HepG2 (cell line): ENCODE results near the gene MSH3. TPM values are rescaled to one million over a fixed set of nuclear protein-coding genes. Genes with fewer than 3 reads are reported as not detected.

ENCODE experiments used
- ATAC-seq: fragments of 200-7000 bp; cut with Tn5 transposase; 3 replicates; pipeline ENCODE4 v1.9.1; 2020; ENCODE audit warnings: mild to moderate bottlenecking, moderate library complexity
- BruUV-seq: library from RNA; stranded (reverse); fragments of 400-500 nt; replicated peaks from 2 replicates; lab custom pipeline; 2021; lab: Mats Ljungman, UMichigan
- CTCF ChIA-PET: fragments of 300-600 bp; formaldehyde crosslinking; extraction: SDS; loops from one replicate; lab custom pipeline; 2021; ENCODE audit warnings: low total read pairs, inconsistent platforms, low intra/inter-chr PET ratio; lab: Yijun Ruan, JAX
- POLR2A ChIA-PET: fragments of 350-600 bp; sonication (Branson Sonifier 250); formaldehyde crosslinking; loops from one replicate; lab custom pipeline; 2020; ENCODE audit warnings: antibody characterized with exemption, inconsistent platforms; lab: Yijun Ruan, JAX
- DNase-seq: peaks from one replicate; pipeline ENCODE4 v3.0.0-alpha.2; 2015; ENCODE audit warnings: low spot score
- FAIRE-seq: peaks from 3 replicates; lab custom pipeline; 2011; peaks lifted over from hg19 to GRCh38; lab: Jason Lieb, UNC
- H2AFZ ChIP-seq: one replicate; pipeline ENCODE4 v1.6.1; 2011; ENCODE audit warnings: low read length, inconsistent platforms
- H3K27ac ChIP-seq: fragments of 300-600 bp; 3 replicates; pipeline ENCODE4 v1.8.0; 2011; ENCODE audit warnings: mixed run types, mild to moderate bottlenecking, mixed read lengths, low read length, inconsistent platforms; ENCODE audit not compliant: insufficient read depth; ENCODE audit errors: extremely low read length
- H3K27me3 ChIP-seq, 2 experiments: fragments of 200-600 bp in 1 of 2; 2 replicates in 1 of 2; 3 replicates in 1 of 2; pipeline versions ENCODE4 v1.6.0 to v1.8.0; 2011; ENCODE audit warnings: low read length in 2 of 2, mild to moderate bottlenecking in 2 of 2, moderate library complexity in 2 of 2, inconsistent platforms in 1 of 2; ENCODE audit not compliant: insufficient read depth in 2 of 2, control insufficient read depth in 1 of 2
- H3K36me3 ChIP-seq, 2 experiments: fragments of 200-600 bp in 1 of 2; replicated peaks in 1 of 2; 2 replicates in 1 of 2; 3 replicates in 1 of 2; pipeline versions ENCODE4 v1.5.1 to v1.8.0; 2011; ENCODE audit warnings: low read length in 2 of 2, inconsistent platforms in 1 of 2; ENCODE audit not compliant: insufficient read depth in 2 of 2, control insufficient read depth in 1 of 2
- H3K4me1 ChIP-seq: 2 replicates; pipeline ENCODE4 v1.5.1; 2012; ENCODE audit warnings: low read length, inconsistent platforms; ENCODE audit not compliant: insufficient read depth
- H3K4me2 ChIP-seq: 2 replicates; pipeline ENCODE4 v1.6.0; 2011; ENCODE audit warnings: low read depth, low read length, inconsistent platforms
- H3K4me3 ChIP-seq, 3 experiments: fragments of 200-600 bp in 1 of 3; sonication (generic), shearing (Covaris generic) in 1 of 3; replicated peaks in 1 of 3; 2 replicates each; pipeline ENCODE4 v1.5.1; 2011 to 2016; ENCODE audit warnings: low read length in 3 of 3, inconsistent platforms in 2 of 3, low read depth in 2 of 3, mild to moderate bottlenecking in 2 of 3, control low read depth in 1 of 3, mixed read lengths in 1 of 3; ENCODE audit not compliant: insufficient read depth in 1 of 3
- H3K79me2 ChIP-seq: one replicate; pipeline ENCODE4 v1.6.1; 2011; ENCODE audit warnings: low read length, inconsistent platforms; ENCODE audit not compliant: insufficient read depth
- H3K9ac ChIP-seq: 2 replicates; pipeline ENCODE4 v1.6.0; 2011; ENCODE audit warnings: mild to moderate bottlenecking, low read depth, low read length, inconsistent platforms; ENCODE audit not compliant: insufficient read depth
- H3K9me3 ChIP-seq: 2 replicates; pipeline ENCODE4 v1.5.1; 2012; ENCODE audit warnings: mild to moderate bottlenecking, low read length
- H4K20me1 ChIP-seq: 2 replicates; pipeline ENCODE4 v1.6.0; 2011; ENCODE audit warnings: inconsistent platforms, mild to moderate bottlenecking, low read length, moderate library complexity; ENCODE audit not compliant: insufficient read depth
- AGO2 ChIP-seq: fragments of 200-400 bp; formaldehyde crosslinking; optimal IDR thresholded peaks from 2 replicates; pipeline ENCODE3; 2017; ENCODE audit warnings: mild to moderate bottlenecking, low read depth, low read length, moderate library complexity
- FOXA1 ChIP-seq, 2 experiments: fragments of 450-650 bp in 1 of 2; sonication (generic) in 1 of 2; formaldehyde crosslinking in 1 of 2; IDR thresholded peaks; 2 replicates each; pipeline versions ENCODE4 v1.4.0 to v1.6.1; 2016 to 2020; ENCODE audit warnings: missing genetic modification reagents in 1 of 2
- HOXA5 ChIP-seq: sonication (generic); formaldehyde crosslinking; IDR thresholded peaks from 2 replicates; pipeline ENCODE4 v1.4.0; 2020; ENCODE audit warnings: missing genetic modification reagents
- KDM2A ChIP-seq: sonication (generic); formaldehyde crosslinking; IDR thresholded peaks from 2 replicates; pipeline ENCODE4 v1.4.0; 2020; ENCODE audit warnings: low read depth, missing genetic modification reagents, borderline replicate concordance
- POLR2AphosphoS2 ChIP-seq: IDR thresholded peaks from 2 replicates; pipeline ENCODE4 v1.6.1; 2011; ENCODE audit warnings: low read depth, low read length, improper control_type of control experiment
- ZBTB42 ChIP-seq: sonication (generic); formaldehyde crosslinking; IDR thresholded peaks from 2 replicates; pipeline ENCODE4 v1.5.0; 2020; ENCODE audit warnings: mild to moderate bottlenecking, missing genetic modification reagents
- ZNF12 ChIP-seq: sonication (generic); formaldehyde crosslinking; IDR thresholded peaks from 2 replicates; pipeline ENCODE4 v1.5.0; 2020; ENCODE audit warnings: missing genetic modification reagents
- WGBS: methylation state at CpG from one replicate; pipeline ENCODE4 v1.1.6; 2017; ENCODE audit warnings: low lambda C conversion rate; 5-methylcytosine and 5-hydroxymethylcytosine counted together
- in situ Hi-C: cut with HindIII; loops from 2 replicates; pipeline ENCODE4 v1.10.0; 2017; ENCODE audit warnings: low pct_unique_long_range_greater_than_20kb; ENCODE audit not compliant: extremely low pct_ligation_motif_present
- intact Hi-C: fragments of 100-400 bp; cut with micrococcal nuclease; formaldehyde crosslinking; loops from one replicate; pipeline ENCODE4 v1.10.0; 2022; ENCODE audit not compliant: unreplicated experiment
- polyA plus RNA-seq, 8 experiments: library from polyadenylated mRNA; depleted of rRNA in 3 of 8; stranded (reverse) in 7 of 8; unstranded in 1 of 8; fragments of >200 nt; fragmentation: Illumina TruSeq in 4 of 8; extraction: Trizol in 4 of 8; gene quantifications; 2 replicates each; pipeline versions ENCODE4 v1.2.1 to v1.2.3, GENCODE V29; 2011 to 2016; ENCODE audit warnings: low read depth in 4 of 8, missing spikeins in 1 of 8, mixed read lengths in 1 of 8; ENCODE audit not compliant: insufficient read depth in 1 of 8
- total RNA-seq, 5 experiments: library from RNA; depleted of rRNA; stranded (reverse); fragments of >200 nt; fragmentation: Illumina TruSeq; extraction: Trizol; gene quantifications; 2 replicates each; pipeline ENCODE4 v1.2.3, GENCODE V29; 2016; ENCODE audit warnings: low read depth in 1 of 5
- TF ChIP-seq, protein P1 (sequence below), 2 experiments: fragments of 450-650 bp in 1 of 2; sonication (generic) in 1 of 2; formaldehyde crosslinking in 1 of 2; IDR thresholded peaks; 2 replicates each; pipeline versions ENCODE4 v1.6.1 to v1.8.0; 2016 to 2022; ENCODE audit warnings: antibody characterized with exemption in 1 of 2, mild to moderate bottlenecking in 1 of 2, missing genetic modification reagents in 1 of 2

The MSH3 gene
- total and polyA plus RNA-seq, 2 of the 13 experiments (the other 11 are each of a cell fraction or from before 2014, with no cell fraction given), result 4.0 to 16.4 TPM

- BruUV-seq, result no TSS peak
- Histone ChIP-seq H2AFZ (no peak overlapping the region), H3K4me2 (no peak overlapping the region), H4K20me1 (no peaks in the 10 kb centered on the region), H3K27me3 (no peaks in the 10 kb centered on the region), H3K9me3 (no peaks in the 10 kb centered on the region), H3K79me2 (no peaks in the 10 kb centered on the region), H3K4me1 (peaks cover 8% of the 10 kb centered on the region; the same call in 1 of the 2 replicates), H3K27ac (no peak overlapping the region), H3K9ac (no peak overlapping the region), H3K4me3 (no peak overlapping the region), H3K36me3 (peaks cover 2 to 20% of the 10 kb centered on the region in 2 experiments; a peak in 3 of 5 replicates)
- ChIA-PET POLR2A (interaction anchor here (0.5 kb wide), 1 partner anchor 80 kb away, joined by 3 read pairs; no protein-coding TSS in a partner anchor), CTCF (no interaction called here)
- no peak for ATAC-seq
- no peak for TF ChIP-seq POLR2AphosphoS2
- no peak for TF ChIP-seq HOXA5 (CRISPR knock-in tag)
- no peak for TF ChIP-seq KDM2A (CRISPR knock-in tag)
- no peak for TF ChIP-seq ZBTB42 (CRISPR knock-in tag)
- TF ChIP-seq, protein P1, sequence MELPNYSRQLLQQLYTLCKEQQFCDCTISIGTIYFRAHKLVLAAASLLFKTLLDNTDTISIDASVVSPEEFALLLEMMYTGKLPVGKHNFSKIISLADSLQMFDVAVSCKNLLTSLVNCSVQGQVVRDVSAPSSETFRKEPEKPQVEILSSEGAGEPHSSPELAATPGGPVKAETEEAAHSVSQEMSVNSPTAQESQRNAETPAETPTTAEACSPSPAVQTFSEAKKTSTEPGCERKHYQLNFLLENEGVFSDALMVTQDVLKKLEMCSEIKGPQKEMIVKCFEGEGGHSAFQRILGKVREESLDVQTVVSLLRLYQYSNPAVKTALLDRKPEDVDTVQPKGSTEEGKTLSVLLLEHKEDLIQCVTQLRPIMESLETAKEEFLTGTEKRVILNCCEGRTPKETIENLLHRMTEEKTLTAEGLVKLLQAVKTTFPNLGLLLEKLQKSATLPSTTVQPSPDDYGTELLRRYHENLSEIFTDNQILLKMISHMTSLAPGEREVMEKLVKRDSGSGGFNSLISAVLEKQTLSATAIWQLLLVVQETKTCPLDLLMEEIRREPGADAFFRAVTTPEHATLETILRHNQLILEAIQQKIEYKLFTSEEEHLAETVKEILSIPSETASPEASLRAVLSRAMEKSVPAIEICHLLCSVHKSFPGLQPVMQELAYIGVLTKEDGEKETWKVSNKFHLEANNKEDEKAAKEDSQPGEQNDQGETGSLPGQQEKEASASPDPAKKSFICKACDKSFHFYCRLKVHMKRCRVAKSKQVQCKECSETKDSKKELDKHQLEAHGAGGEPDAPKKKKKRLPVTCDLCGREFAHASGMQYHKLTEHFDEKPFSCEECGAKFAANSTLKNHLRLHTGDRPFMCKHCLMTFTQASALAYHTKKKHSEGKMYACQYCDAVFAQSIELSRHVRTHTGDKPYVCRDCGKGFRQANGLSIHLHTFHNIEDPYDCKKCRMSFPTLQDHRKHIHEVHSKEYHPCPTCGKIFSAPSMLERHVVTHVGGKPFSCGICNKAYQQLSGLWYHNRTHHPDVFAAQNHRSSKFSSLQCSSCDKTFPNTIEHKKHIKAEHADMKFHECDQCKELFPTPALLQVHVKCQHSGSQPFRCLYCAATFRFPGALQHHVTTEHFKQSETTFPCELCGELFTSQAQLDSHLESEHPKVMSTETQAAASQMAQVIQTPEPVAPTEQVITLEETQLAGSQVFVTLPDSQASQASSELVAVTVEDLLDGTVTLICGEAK (IDR thresholded peaks at IDR 0.05), result no peak
- TF ChIP-seq, protein P1 (CRISPR knock-in tag; IDR thresholded peaks at IDR 0.05), result no peak
- TF ChIP-seq FOXA1 (IDR thresholded peaks at IDR 0.05), result no peak
- no peak for TF ChIP-seq FOXA1 (CRISPR knock-in tag; IDR thresholded peaks at IDR 0.05)
- no peak for TF ChIP-seq AGO2
- no peak for TF ChIP-seq ZNF12 (CRISPR knock-in tag)
- DNase-seq, result no peak
- intact Hi-C loops, result no loop called here
- in situ Hi-C loops, result loop anchor here (25.0 kb wide), 1 partner anchor 483 kb away; no protein-coding TSS in a partner anchor
- FAIRE-seq, result no peak
- 91% methylated on average over 1 of the region's 1 CpG for WGBS
Measured at GRCh38 chr5:80704221-80704620, 49.8 kb downstream of the MSH3 start.
